ENCODE data around the gene VPS13D.

DNA sequence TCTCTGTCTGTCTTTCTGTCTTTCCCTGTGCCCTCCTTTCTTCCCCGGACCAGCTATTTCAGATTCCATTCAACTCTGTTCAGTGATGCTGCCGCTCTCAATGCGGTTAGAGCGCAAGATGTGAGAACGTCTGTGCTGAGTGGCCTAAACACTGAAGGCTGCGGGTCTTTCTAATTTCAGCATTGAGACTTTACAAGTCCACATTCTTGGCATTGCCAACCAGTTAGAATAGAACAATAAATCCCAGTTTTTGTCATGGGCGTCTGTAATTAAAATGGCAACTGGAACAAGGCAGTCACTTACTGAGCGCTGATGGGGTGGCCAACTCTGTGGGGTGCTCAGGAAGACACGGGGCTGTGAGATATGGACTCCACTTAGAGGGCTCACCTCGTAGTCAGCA lies 275.4 kb downstream of the VPS13D start:
- no peak for TF ChIP-seq CTCF (IDR thresholded peaks at IDR 0.05 in 4 of 5, conservative IDR thresholded peaks at IDR 0.05 in 1 of 5)
- TF ChIP-seq POLR2A (IDR thresholded peaks at IDR 0.05): no peak
